RWPE2 (cell line): ENCODE data around the gene TBC1D16.

ENCODE experiments used
- ATAC-seq: fragments of 200-7000 bp; cut with Tn5 transposase; 3 replicates; pipeline ENCODE4 v1.9.1; 2021; ENCODE audit warnings: low read depth
- DNase-seq: peaks from one replicate; pipeline ENCODE4 v3.0.0-alpha.2; 2020; ENCODE audit warnings: low spot score
- H3K27ac ChIP-seq: fragments of 450-650 bp; 2 replicates; pipeline ENCODE4 v1.5.1; 2017; ENCODE audit warnings: mild to moderate bottlenecking; ENCODE audit not compliant: poor library complexity, severe bottlenecking
- H3K27me3 ChIP-seq: fragments of 250-450 bp; sonication (Bioruptor Pico); 2 replicates; pipeline ENCODE4 v1.5.1; 2021; ENCODE audit warnings: mild to moderate bottlenecking, moderate library complexity; ENCODE audit not compliant: insufficient read depth, poor library complexity, severe bottlenecking
- H3K36me3 ChIP-seq: fragments of 250-450 bp; sonication (Bioruptor Pico); 2 replicates; pipeline ENCODE4 v1.5.1; 2020; ENCODE audit warnings: low read depth, mild to moderate bottlenecking, moderate library complexity
- H3K4me1 ChIP-seq: fragments of 250-450 bp; sonication (Bioruptor Pico); 2 replicates; pipeline ENCODE4 v1.5.1; 2021; ENCODE audit warnings: mild to moderate bottlenecking, moderate library complexity; ENCODE audit not compliant: insufficient read depth, poor library complexity, severe bottlenecking
- H3K4me3 ChIP-seq: fragments of 250-450 bp; sonication (Bioruptor Pico); 2 replicates; pipeline ENCODE4 v1.5.1; 2021; ENCODE audit warnings: mild to moderate bottlenecking, moderate library complexity; ENCODE audit not compliant: severe bottlenecking
- H3K9me3 ChIP-seq: fragments of 250-450 bp; sonication (Bioruptor Pico); 2 replicates; pipeline ENCODE4 v1.5.1; 2021; ENCODE audit warnings: mild to moderate bottlenecking, moderate library complexity; ENCODE audit not compliant: severe bottlenecking
- CTCF ChIP-seq: fragments of 450-650 bp; IDR thresholded peaks from one replicate; pipeline ENCODE4 v1.5.1; 2017; ENCODE audit warnings: mild to moderate bottlenecking, moderate library complexity; ENCODE audit not compliant: poor library complexity, severe bottlenecking

Gene TBC1D16

GRCh38 chr17:80008848-80009247, 26.8 kb downstream of the TBC1D16 start:
- ATAC-seq: no peak
- Histone ChIP-seq H3K4me1 (no peaks in the 10 kb centered on the region), H3K27ac (no peak overlapping the region), H3K9me3 (no peaks in the 10 kb centered on the region), H3K27me3 (no peaks in the 10 kb centered on the region), H3K4me3 (no peak overlapping the region), H3K36me3 (peaks cover 4% of the 10 kb centered on the region)
- no peak for TF ChIP-seq CTCF
- DNase-seq: peak; percentile 72

GRCh38 chr17:80008383-80008840, 27.3 kb downstream of the TBC1D16 start:
- no peak overlapping the region for H3K4me3 ChIP-seq
- ATAC-seq: peak; percentile 80
- no peaks in the 10 kb centered on the region for H3K27me3 ChIP-seq
- no peaks in the 10 kb centered on the region for H3K9me3 ChIP-seq
- no peaks in the 10 kb centered on the region for H3K4me1 ChIP-seq
- H3K27ac ChIP-seq: no peak overlapping the region
- peak; percentile 81 for TF ChIP-seq CTCF
- peak; percentile 80 for DNase-seq
- peaks cover 4% of the 10 kb centered on the region; the same call in 1 of the 2 replicates for H3K36me3 ChIP-seq

GRCh38 chr17:80007939-80008338, 27.7 kb downstream of the TBC1D16 start:
- Histone ChIP-seq H3K4me3 (no peak overlapping the region), H3K9me3 (no peaks in the 10 kb centered on the region), H3K4me1 (no peaks in the 10 kb centered on the region), H3K27ac (no peak overlapping the region), H3K36me3 (peaks cover under 1% of the 10 kb centered on the region; the same call in 1 of the 2 replicates), H3K27me3 (no peaks in the 10 kb centered on the region)
- DNase-seq (peak; percentile 47), ATAC-seq (no peak)
- no peak for TF ChIP-seq CTCF

- Histone ChIP-seq H3K9me3 (no peaks in the 10 kb centered on the region), H3K27ac (no peak overlapping the region), H3K4me1 (no peaks in the 10 kb centered on the region), H3K36me3 (no peaks in the 10 kb centered on the region), H3K4me3 (no peak overlapping the region), H3K27me3 (no peaks in the 10 kb centered on the region)
- DNase-seq (peak; percentile 37), ATAC-seq (no peak)
- no peak for TF ChIP-seq CTCF
Measured at GRCh38 chr17:80006811-80007752, 28.6 kb downstream of the TBC1D16 start.

GRCh38 chr17:80006339-80006720, 29.3 kb downstream of the TBC1D16 start:
- Histone ChIP-seq H3K27me3 (no peaks in the 10 kb centered on the region), H3K4me3 (no peak overlapping the region), H3K9me3 (no peaks in the 10 kb centered on the region), H3K4me1 (no peaks in the 10 kb centered on the region), H3K36me3 (no peaks in the 10 kb centered on the region), H3K27ac (no peak overlapping the region)
- no peak for DNase-seq
- no peak for ATAC-seq
- peak; percentile 1 for TF ChIP-seq CTCF
